GM06990 (cell line): ENCODE results near the gene SLC22A13.

Source experiments
- DNase-seq: peaks from one replicate; pipeline ENCODE4 v3.0.0-alpha.2; 2011; ENCODE audit not compliant: insufficient read length; ENCODE audit errors: extremely low read depth
- H3K27me3 ChIP-seq: replicated peaks from 2 replicates; pipeline ENCODE4 v1.6.0; 2011; ENCODE audit warnings: low read length; ENCODE audit not compliant: control insufficient read depth, insufficient read depth
- H3K36me3 ChIP-seq: 2 replicates; pipeline ENCODE4 v1.5.1; 2011; ENCODE audit warnings: low read length; ENCODE audit not compliant: control insufficient read depth, insufficient read depth
- H3K4me3 ChIP-seq: replicated peaks from 2 replicates; pipeline ENCODE4 v1.5.1; 2011; ENCODE audit warnings: low read depth, mild to moderate bottlenecking, control low read depth, low read length
- TF ChIP-seq, protein P1 (sequence below): IDR thresholded peaks from 2 replicates; pipeline ENCODE4 v1.5.1; 2011; ENCODE audit warnings: low read length, control low read depth, mild to moderate bottlenecking, inconsistent platforms; ENCODE audit not compliant: insufficient read depth, poor library complexity, severe bottlenecking

The SLC22A13 gene

GRCh38 chr3:38311476-38311875 is 45.9 kb downstream of the SLC22A13 start:
- H3K36me3 ChIP-seq: no peaks in the 10 kb centered on the region
- TF ChIP-seq, protein P1, sequence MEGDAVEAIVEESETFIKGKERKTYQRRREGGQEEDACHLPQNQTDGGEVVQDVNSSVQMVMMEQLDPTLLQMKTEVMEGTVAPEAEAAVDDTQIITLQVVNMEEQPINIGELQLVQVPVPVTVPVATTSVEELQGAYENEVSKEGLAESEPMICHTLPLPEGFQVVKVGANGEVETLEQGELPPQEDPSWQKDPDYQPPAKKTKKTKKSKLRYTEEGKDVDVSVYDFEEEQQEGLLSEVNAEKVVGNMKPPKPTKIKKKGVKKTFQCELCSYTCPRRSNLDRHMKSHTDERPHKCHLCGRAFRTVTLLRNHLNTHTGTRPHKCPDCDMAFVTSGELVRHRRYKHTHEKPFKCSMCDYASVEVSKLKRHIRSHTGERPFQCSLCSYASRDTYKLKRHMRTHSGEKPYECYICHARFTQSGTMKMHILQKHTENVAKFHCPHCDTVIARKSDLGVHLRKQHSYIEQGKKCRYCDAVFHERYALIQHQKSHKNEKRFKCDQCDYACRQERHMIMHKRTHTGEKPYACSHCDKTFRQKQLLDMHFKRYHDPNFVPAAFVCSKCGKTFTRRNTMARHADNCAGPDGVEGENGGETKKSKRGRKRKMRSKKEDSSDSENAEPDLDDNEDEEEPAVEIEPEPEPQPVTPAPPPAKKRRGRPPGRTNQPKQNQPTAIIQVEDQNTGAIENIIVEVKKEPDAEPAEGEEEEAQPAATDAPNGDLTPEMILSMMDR: no peak
- H3K4me3 ChIP-seq: no peak overlapping the region
- DNase-seq: no peak
- H3K27me3 ChIP-seq: peaks cover 1% of the 10 kb centered on the region; the same call in 1 of the 2 replicates

- Histone ChIP-seq H3K4me3 (no peak overlapping the region), H3K36me3 (no peaks in the 10 kb centered on the region), H3K27me3 (peaks cover 1% of the 10 kb centered on the region; the same call in 1 of the 2 replicates)
- no peak for DNase-seq
- TF ChIP-seq, protein P1: no peak
Measured at GRCh38 chr3:38311941-38312340, 46.3 kb downstream of the SLC22A13 start.

- H3K27me3 ChIP-seq: peaks cover 1% of the 10 kb centered on the region; the same call in 1 of the 2 replicates
- no peaks in the 10 kb centered on the region for H3K36me3 ChIP-seq
- TF ChIP-seq, protein P1: no peak
- H3K4me3 ChIP-seq: no peak overlapping the region
- no peak for DNase-seq
Measured at GRCh38 chr3:38312356-38312755, 46.7 kb downstream of the SLC22A13 start.

- Histone ChIP-seq H3K36me3 (no peaks in the 10 kb centered on the region), H3K27me3 (no peaks in the 10 kb centered on the region; the same call in 1 of the 2 replicates), H3K4me3 (no peak overlapping the region)
- TF ChIP-seq, protein P1: no peak
- no peak for DNase-seq
Measured at GRCh38 chr3:38313263-38313662, 47.7 kb downstream of the SLC22A13 start.

- no peak for DNase-seq
Measured at GRCh38 chr3:38313695-38314094, 48.1 kb downstream of the SLC22A13 start.

More at GRCh38 chr3:38313695-38314094, 48.1 kb downstream of the SLC22A13 start:
- TF ChIP-seq, protein P1: no peak
- Histone ChIP-seq H3K4me3 (no peak overlapping the region), H3K27me3 (no peaks in the 10 kb centered on the region; the same call in none of the 2 replicates), H3K36me3 (no peaks in the 10 kb centered on the region)
